ENCODE measurements around the gene RASL12.
A peak's percentile ranks its signal among the peaks of the same experiment; 100 is the strongest.
"Not testable (repeated sequence)": the region's sequence is repeated elsewhere in the genome, so short reads cannot be mapped to it uniquely, and the experiment has no call there.

Gene RASL12

GRCh38 chr15:65054333-65055200, 13.2 kb downstream of the RASL12 start:
- peak; percentile 43 to 72 (median 43) for DNase-seq

GRCh38 chr15:65052956-65053355, 14.8 kb downstream of the RASL12 start:
- DNase-seq: no peak

DNA sequence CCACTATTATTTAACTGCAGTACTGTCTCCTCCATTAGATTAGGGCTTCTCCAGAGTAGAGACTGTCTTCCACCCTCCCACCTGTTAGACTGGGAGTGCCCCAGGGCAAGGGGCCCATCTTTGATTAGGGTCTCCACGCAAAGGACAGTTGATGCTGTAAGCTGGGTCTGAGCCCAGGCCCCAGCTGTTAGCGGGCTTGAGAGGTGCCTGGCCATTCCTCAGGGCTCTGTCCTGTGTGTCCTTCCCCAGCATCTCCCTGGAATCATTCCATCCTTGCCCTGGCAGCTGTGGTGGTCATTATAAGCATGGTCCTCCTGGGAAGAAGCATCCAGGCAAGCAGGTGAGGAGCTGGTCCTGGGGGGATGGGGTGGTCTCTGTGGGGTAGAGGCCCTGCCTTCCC, 16.5 kb downstream of the RASL12 start:
- DNase-seq: no peak

DNA sequence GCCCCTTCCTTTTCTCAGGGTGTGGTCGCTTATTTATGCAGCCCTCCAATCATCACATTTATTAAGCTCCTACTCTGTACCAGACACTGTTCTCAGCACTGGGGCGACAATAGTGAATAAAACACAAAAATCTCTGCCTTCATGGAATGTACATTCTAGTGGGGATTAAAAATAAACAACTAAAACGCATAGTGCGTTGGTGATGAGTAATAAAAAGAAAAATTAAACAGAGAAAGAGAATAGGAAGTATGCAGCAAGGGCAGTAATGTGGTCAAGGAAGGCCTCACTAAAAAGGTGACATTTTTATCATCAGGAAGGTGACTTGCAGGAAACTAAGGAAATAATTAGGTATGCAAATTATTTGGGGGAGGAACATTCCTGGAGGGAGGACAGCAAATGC, 17.5 kb downstream of the RASL12 start:
- no peak for DNase-seq

DNA sequence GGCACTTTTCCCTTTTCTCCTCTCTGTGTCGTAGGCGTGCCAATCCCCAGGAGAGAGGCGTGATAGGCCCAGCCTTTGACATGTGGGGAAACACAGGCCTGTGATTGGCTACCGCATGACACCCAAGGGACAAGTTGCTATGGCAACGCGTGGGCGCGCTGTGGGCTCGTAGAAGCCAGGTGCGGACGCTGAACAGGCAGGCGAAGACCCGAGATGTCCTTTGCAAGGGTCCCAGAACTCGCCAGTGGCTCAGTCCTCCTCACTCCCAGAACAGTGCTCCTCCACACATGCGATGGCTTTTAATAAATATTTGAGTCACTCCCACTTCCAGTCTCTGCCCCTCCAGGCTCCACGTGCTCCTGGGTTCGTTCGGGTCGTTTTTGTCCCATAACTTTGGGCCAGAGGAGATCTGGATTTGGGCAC, 18.4 kb downstream of the RASL12 start:
- peak; percentile 93 to 100 (median 97) for DNase-seq

- peak in 2 of 3 experiments; percentile 10 to 58 for DNase-seq
Observed at GRCh38 chr15:65048241-65048640, 19.6 kb downstream of the RASL12 start.

DNA sequence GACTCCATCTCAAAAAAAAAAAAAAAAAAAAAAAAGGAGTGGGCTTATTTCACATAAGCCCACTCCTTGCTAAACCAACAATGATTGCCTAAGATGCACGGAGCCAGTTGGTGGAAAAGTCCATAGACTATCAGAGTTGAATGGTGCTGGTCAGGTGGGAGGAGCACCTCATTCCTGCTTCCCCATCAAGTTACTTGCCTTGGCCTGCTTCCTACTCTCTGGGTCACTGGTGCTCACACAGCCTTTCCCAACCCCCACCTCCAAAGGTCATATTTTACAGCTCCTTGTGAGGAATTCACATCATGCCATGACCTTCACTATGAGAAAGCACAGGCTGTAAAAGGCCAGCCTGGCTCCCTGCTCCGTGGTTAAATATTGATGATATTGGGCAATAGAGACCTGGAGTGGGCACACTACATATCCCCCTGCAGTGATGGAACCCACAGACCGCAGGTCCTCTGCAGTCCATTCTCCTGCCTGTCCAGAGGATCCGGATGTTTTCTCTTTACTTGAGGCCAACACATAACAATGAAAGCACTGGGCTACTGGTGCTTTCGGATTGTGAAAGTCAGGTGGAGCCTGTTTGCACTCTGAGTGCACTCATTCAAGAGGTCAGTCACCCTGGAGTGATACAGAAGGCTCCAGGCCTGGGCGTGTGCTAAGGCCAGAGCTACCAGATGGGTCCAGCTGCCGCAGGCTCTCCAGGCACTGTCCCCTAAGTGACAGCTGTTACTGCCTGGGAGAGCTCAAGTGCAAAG, 22.9 kb downstream of the RASL12 start, which contains the start of gene SLC51B:
TSS of gene SLC51B (plus strand) at position 664 of the 758 bp plus-strand sequence. CDS start 4,618 bp downstream, outside the sequence.
- peak in 2 of 3 experiments; percentile 17 to 66 for DNase-seq

DNA sequence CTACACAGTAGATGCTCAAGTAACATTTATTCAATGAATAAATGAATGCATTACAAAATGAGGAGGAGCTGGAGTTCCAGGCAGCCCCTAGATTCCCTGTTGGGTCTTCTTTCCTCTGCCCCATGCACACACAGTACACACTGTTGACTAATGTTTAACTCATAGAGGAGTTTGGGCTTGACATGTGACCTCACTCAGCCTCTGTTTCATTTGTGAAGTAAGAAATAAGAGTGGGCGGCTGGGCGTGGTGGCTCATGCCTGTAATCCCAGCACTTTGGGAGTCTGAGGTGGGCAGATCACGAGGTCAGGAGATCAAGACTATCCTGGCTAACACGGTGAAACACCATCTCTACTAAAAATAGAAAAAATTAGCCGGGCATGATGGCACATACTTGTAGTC, 23.6 kb downstream of the RASL12 start:
- not testable (repeated sequence) for DNase-seq

DNA sequence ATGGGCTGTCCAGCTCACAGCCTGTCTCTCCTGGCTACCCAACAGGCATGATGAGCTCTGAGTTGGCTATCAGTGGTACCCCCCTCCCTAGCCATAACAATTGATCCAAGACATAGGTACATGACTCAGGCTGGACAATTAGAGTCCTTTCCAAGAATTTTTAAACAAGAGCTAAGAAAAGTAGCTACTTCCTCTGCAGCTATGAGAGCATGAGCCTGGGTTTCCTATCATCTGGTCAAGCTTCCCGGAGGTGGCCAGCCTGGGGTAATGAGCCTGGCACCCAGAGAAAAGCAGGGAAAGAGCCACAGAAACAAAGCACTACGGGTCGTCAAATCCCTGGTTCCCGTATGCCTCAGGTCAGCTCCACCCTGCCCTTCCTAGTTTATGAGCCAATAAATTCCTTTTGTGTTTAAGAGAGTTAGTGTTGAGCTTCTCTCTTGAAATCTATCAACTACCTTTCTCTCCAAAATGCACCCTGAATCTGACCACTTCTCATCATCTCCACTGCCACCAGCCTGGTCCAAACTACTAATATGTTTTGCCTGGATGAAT, 24.9 kb downstream of the RASL12 start:
- no peak for DNase-seq

GRCh38 chr15:65041787-65042186, 26.0 kb downstream of the RASL12 start:
- DNase-seq: no peak

DNA sequence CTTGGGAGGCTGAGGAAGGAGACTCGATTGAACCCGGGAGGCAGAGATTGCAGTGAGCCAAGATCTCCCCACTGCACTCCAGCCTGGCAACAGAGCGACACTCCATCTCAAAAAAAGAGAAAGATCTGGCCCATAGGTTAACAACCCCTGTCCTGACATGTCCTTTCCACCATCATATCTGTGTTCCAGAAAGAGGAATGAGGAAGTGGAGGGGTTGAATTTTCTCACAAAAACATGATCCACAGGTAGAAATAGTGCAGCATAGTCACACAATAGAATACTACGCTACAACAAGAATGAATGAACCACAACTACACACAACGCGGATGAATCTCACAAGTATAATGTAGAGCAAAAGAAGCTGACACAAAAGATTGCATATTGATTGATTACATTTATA, 27.3 kb downstream of the RASL12 start:
- no peak for DNase-seq

GRCh38 chr15:65038836-65039235, 29.0 kb downstream of the RASL12 start:
- DNase-seq: no peak

DNA sequence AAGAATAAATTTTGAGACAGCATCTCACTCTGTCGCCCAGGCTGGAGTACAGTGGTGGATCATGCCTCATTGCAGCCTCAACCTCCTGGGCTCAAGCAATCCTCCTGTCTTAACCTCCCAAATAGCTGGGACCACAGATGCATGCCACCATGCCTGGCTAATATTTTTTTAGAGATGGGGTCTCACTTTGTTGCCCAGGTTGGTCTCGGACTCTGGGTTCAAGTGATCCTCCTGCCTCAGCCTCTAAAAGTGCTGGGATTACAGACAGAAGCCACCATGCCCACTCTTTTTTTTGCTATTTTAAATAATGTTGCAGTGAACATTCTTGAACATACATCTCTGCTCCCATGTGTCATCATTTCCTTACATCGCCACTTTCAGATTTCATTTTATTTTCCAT, 29.4 kb downstream of the RASL12 start:
- no peak for DNase-seq

- no peak for DNase-seq
Observed at GRCh38 chr15:65037309-65037708, 30.5 kb downstream of the RASL12 start.

- DNase-seq: no peak
Observed at GRCh38 chr15:65034719-65035118, 33.1 kb downstream of the RASL12 start.

- DNase-seq: peak in 2 of 3 experiments; percentile 36 to 73
Observed at GRCh38 chr15:65033659-65034269, 34.0 kb downstream of the RASL12 start.

- DNase-seq: peak in 2 of 3 experiments; percentile 14 to 64
Observed at GRCh38 chr15:65032801-65033537, 34.8 kb downstream of the RASL12 start.

GRCh38 chr15:65029736-65030208, 38.0 kb downstream of the RASL12 start:
- no peak for DNase-seq

GRCh38 chr15:65028921-65029735, 38.7 kb downstream of the RASL12 start, which contains the start of gene MTFMT:
MTFMT (minus strand) TSS chr15:65029639; CDS start chr15:65029613, 26 bp downstream.
- DNase-seq: peak; percentile 75 to 95 (median 95)

GRCh38 chr15:65028338-65028737, 39.5 kb downstream of the RASL12 start:
- DNase-seq: no peak

GRCh38 chr15:65027593-65027992, 40.2 kb downstream of the RASL12 start:
- no peak for DNase-seq
